ENCODE results near the gene DIAPH2. TPM values are rescaled to one million over a fixed set of nuclear protein-coding genes. Genes with fewer than 3 reads are reported as not detected.

DIAPH2 gene
- total RNA-seq, 4 donors from 2014 or later = 16.7 to 27.3 (median 20.3) TPM

DNA sequence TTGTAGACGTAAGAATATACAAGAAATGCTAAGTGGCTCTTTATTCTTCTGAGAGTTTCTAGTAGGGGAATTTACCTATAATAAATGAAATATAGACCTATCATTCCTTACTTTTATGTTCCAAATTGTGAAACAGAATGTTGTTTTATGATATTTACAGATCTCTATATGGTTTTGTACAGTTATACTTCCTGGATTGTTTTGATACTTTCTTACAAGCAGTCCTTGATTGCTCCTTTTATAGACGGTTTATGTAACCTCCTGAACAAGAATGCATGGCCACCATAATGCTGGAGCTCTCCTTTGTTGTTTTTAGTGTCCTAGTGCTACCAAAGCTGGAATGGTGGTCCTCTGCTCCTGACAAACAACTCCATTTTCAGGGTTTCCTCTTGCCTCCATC lies 107.4 kb downstream of the DIAPH2 start:
- no peak for DNase-seq (ENCODE audit: low spot score in 2 of 2)
- H3K4me3 ChIP-seq (ENCODE audit: low read depth, poor library complexity, severe bottlenecking) = no peak overlapping the region
- TF ChIP-seq POLR2A (IDR thresholded peaks at IDR 0.05) = no peak
- TF ChIP-seq, protein P1, sequence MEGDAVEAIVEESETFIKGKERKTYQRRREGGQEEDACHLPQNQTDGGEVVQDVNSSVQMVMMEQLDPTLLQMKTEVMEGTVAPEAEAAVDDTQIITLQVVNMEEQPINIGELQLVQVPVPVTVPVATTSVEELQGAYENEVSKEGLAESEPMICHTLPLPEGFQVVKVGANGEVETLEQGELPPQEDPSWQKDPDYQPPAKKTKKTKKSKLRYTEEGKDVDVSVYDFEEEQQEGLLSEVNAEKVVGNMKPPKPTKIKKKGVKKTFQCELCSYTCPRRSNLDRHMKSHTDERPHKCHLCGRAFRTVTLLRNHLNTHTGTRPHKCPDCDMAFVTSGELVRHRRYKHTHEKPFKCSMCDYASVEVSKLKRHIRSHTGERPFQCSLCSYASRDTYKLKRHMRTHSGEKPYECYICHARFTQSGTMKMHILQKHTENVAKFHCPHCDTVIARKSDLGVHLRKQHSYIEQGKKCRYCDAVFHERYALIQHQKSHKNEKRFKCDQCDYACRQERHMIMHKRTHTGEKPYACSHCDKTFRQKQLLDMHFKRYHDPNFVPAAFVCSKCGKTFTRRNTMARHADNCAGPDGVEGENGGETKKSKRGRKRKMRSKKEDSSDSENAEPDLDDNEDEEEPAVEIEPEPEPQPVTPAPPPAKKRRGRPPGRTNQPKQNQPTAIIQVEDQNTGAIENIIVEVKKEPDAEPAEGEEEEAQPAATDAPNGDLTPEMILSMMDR (IDR thresholded peaks at IDR 0.05) = no peak
- WGBS, 2 donors = 76 to 87% methylated on average over 2 of the region's 2 CpGs
- intact Hi-C loops (cut with DNase I; ENCODE audit: low total_unique reads) = no loop called here

- TF ChIP-seq, protein P1 (IDR thresholded peaks at IDR 0.05) = no peak
- no peak for TF ChIP-seq POLR2A (IDR thresholded peaks at IDR 0.05)
- no peak for DNase-seq (ENCODE audit: low spot score in 2 of 2)
- H3K4me3 ChIP-seq (ENCODE audit: low read depth, poor library complexity, severe bottlenecking) = no peak overlapping the region
- WGBS, 2 donors = 80 to 86% methylated on average over 1 of the region's 1 CpG
- intact Hi-C loops (cut with DNase I; ENCODE audit: low total_unique reads) = no loop called here
These were observed 114.3 kb downstream of the DIAPH2 start for GRCh38 chrX:96798982-96799381.

- H3K4me3 ChIP-seq (ENCODE audit: low read depth, poor library complexity, severe bottlenecking) = no peak overlapping the region
- intact Hi-C loops (cut with DNase I; ENCODE audit: low total_unique reads) = no loop called here
- WGBS, 2 donors = 78 to 97% methylated on average over 4 of the region's 4 CpGs
- TF ChIP-seq, protein P1 (IDR thresholded peaks at IDR 0.05) = no peak
- no peak for TF ChIP-seq POLR2A (IDR thresholded peaks at IDR 0.05)
- no peak for DNase-seq (ENCODE audit: low spot score in 2 of 2)
These were observed 122.7 kb downstream of the DIAPH2 start for GRCh38 chrX:96807318-96807717.

DNA sequence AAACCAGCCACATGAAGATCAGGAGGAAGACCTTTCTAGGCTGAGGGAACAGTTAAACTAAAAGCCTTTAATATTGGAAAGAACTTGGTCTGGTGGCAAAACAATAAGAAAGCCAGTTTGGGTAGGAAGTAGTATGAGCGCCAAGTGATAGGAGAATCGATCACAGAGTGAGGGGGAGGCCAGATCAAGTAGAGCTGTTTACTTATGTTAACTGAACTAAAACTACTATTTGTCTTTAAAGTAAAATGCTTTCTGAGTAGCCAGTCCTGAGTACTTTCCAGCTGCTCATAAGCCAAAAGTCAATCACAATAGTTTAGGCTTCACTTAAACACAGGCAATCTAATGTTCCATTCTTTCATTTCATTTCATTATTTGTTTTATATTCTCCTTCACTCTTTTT lies 136.3 kb downstream of the DIAPH2 start:
- 81 to 86% methylated on average over 2 of the region's 2 CpGs for WGBS, 2 donors
- no peak overlapping the region for H3K4me3 ChIP-seq (ENCODE audit: low read depth, poor library complexity, severe bottlenecking)
- no peak for DNase-seq (ENCODE audit: low spot score in 2 of 2)
- intact Hi-C loops (cut with DNase I; ENCODE audit: low total_unique reads) = no loop called here
- TF ChIP-seq POLR2A (IDR thresholded peaks at IDR 0.05) = no peak
- TF ChIP-seq, protein P1 (IDR thresholded peaks at IDR 0.05) = no peak

DNA sequence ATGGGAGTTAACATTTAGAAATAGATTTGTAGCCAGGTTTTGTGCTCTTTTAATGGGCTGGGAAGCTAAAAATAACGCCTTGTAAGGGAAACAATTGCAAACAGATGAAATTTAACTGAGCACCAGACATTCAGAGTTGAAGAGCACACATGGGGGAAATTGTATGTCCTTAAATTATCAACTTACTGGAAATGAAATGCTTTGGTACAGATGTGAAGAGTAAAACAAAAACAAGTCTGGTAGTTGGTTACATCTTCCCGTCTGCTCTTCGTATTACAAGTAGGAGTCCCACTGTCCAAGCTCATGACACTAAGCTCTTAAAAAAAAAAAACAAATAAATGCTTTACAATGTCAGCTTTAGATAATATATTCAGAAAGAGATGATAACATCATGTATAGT lies 139.5 kb downstream of the DIAPH2 start:
- H3K4me3 ChIP-seq (ENCODE audit: low read depth, poor library complexity, severe bottlenecking) = no peak overlapping the region
- 65 to 78% methylated on average over 3 of the region's 3 CpGs for WGBS, 2 donors
- no peak for DNase-seq (ENCODE audit: low spot score in 2 of 2)
- TF ChIP-seq, protein P1 (IDR thresholded peaks at IDR 0.05) = no peak
- TF ChIP-seq POLR2A (IDR thresholded peaks at IDR 0.05) = no peak
- intact Hi-C loops (cut with DNase I; ENCODE audit: low total_unique reads) = no loop called here

GRCh38 chrX:96833333-96833732 lies 148.7 kb downstream of the DIAPH2 start:
- WGBS, 2 donors = 93 to 98% methylated on average over 2 of the region's 2 CpGs
- intact Hi-C loops (cut with DNase I; ENCODE audit: low total_unique reads) = no loop called here
- DNase-seq (ENCODE audit: low spot score in 2 of 2) = no peak
- no peak overlapping the region for H3K4me3 ChIP-seq (ENCODE audit: low read depth, poor library complexity, severe bottlenecking)
- no peak for TF ChIP-seq POLR2A (IDR thresholded peaks at IDR 0.05)
- TF ChIP-seq, protein P1 (IDR thresholded peaks at IDR 0.05) = no peak
